IMR-90 (cell line): ENCODE data around the gene NEGR1.

Experiments
- BHLHE40 ChIP-seq: fragments of 150-350 bp; IDR thresholded peaks from 2 replicates; pipeline ENCODE4 v1.6.1; 2016; ENCODE audit warnings: mild to moderate bottlenecking, low read depth, low read length
- CEBPB ChIP-seq: IDR thresholded peaks from 2 replicates; pipeline ENCODE4 v1.6.1; 2012; ENCODE audit warnings: low read depth, low read length, improper control_type of control experiment
- FOS ChIP-seq: fragments of 150-350 bp; IDR thresholded peaks from 2 replicates; pipeline ENCODE4 v1.6.1; 2016; ENCODE audit warnings: low read depth, low read length
- MAFK ChIP-seq: IDR thresholded peaks from 2 replicates; pipeline ENCODE4 v1.6.1; 2012; ENCODE audit warnings: low read depth, low read length, improper control_type of control experiment
- POLR2A ChIP-seq: IDR thresholded peaks from 2 replicates; pipeline ENCODE4 v1.6.1; 2012; ENCODE audit warnings: mild to moderate bottlenecking, low read depth, low read length
- TF ChIP-seq, protein P1 (sequence below): conservative IDR thresholded peaks from 2 replicates; pipeline ENCODE4 v1.5.1; 2012; ENCODE audit warnings: mild to moderate bottlenecking, low read depth, low read length, improper control_type of control experiment

DNA sequence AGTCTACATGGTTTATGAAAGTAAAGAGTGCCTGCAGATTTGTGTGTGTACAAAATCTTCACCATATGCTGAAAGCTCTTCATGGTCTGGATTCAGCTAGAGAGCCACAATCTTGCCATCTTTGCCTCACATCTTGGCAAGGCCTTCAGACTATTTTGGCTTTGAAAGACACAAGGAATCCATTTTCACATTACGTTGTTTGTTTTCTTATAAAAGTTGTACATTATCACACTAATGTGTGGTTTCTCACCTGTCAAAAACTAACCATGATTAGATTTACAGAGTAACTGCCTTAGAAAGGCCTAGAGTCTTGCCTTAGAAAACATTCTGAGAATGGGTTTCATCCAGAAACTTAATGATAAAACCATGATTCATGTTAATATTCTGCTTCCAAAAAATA is 494.6 kb downstream of the NEGR1 start:
- no peak for TF ChIP-seq POLR2A
- TF ChIP-seq, protein P1, sequence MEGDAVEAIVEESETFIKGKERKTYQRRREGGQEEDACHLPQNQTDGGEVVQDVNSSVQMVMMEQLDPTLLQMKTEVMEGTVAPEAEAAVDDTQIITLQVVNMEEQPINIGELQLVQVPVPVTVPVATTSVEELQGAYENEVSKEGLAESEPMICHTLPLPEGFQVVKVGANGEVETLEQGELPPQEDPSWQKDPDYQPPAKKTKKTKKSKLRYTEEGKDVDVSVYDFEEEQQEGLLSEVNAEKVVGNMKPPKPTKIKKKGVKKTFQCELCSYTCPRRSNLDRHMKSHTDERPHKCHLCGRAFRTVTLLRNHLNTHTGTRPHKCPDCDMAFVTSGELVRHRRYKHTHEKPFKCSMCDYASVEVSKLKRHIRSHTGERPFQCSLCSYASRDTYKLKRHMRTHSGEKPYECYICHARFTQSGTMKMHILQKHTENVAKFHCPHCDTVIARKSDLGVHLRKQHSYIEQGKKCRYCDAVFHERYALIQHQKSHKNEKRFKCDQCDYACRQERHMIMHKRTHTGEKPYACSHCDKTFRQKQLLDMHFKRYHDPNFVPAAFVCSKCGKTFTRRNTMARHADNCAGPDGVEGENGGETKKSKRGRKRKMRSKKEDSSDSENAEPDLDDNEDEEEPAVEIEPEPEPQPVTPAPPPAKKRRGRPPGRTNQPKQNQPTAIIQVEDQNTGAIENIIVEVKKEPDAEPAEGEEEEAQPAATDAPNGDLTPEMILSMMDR = no peak
- no peak for TF ChIP-seq FOS
- TF ChIP-seq MAFK = no peak
- no peak for TF ChIP-seq BHLHE40
- no peak for TF ChIP-seq CEBPB
